ENCODE data around the gene FUT1.

The FUT1 gene

GRCh38 chr19:48746110-48746509, 6.3 kb downstream of the FUT1 start:
- no peaks in the 10 kb centered on the region for H4K20me1 ChIP-seq (ENCODE audit: insufficient read depth, low read length)
- no peak overlapping the region for H3K9ac ChIP-seq (ENCODE audit: low read length)
- H3K4me1 ChIP-seq (ENCODE audit: low read length): no peaks in the 10 kb centered on the region

GRCh38 chr19:48745208-48745995, 7.0 kb downstream of the FUT1 start:
- no peaks in the 10 kb centered on the region for H3K9me3 ChIP-seq (replicated peaks; ENCODE audit: insufficient read depth, low read length)
- H3F3A ChIP-seq (ENCODE audit: insufficient read depth, low read length): no peaks in the 10 kb centered on the region
- H3K36me3 ChIP-seq (replicated peaks; ENCODE audit: insufficient read depth, low read length): no peaks in the 10 kb centered on the region
- H3K4me1 ChIP-seq (ENCODE audit: low read length): no peaks in the 10 kb centered on the region
- no peak overlapping the region for H2AFZ ChIP-seq (ENCODE audit: low read length)
- H3K79me2 ChIP-seq (ENCODE audit: low read length): no peaks in the 10 kb centered on the region
- H3K4me2 ChIP-seq (ENCODE audit: low read depth, low read length): no peak overlapping the region
- H3K9ac ChIP-seq (ENCODE audit: low read length): no peak overlapping the region
- TF ChIP-seq EZH2phosphoT487 (IDR thresholded peaks at IDR 0.05; ENCODE audit: low read length): no peak
- no peak for TF ChIP-seq EZH2 (optimal IDR thresholded peaks at IDR 0.05; ENCODE audit: low read depth, low read length)
- TF ChIP-seq CTCF (IDR thresholded peaks at IDR 0.05; ENCODE audit: low read length): no peak
- H3K27ac ChIP-seq (ENCODE audit: low read length): no peak overlapping the region
- no peaks in the 10 kb centered on the region for H4K20me1 ChIP-seq (ENCODE audit: insufficient read depth, low read length)
- no peak overlapping the region for H3K4me3 ChIP-seq (ENCODE audit: low read length)
- peak; percentile 56 for DNase-seq
- no peaks in the 10 kb centered on the region for H3K9me2 ChIP-seq (replicated peaks; ENCODE audit: insufficient read depth, low read length)
- H3K27me3 ChIP-seq (replicated peaks; ENCODE audit: insufficient read depth, low read length): peaks cover 79% of the 10 kb centered on the region

More at GRCh38 chr19:48746110-48746509, 6.3 kb downstream of the FUT1 start:
- Histone ChIP-seq H3K9me2 (replicated peaks; ENCODE audit: insufficient read depth, low read length) (no peaks in the 10 kb centered on the region), H3K27me3 (replicated peaks; ENCODE audit: insufficient read depth, low read length) (peaks cover 79% of the 10 kb centered on the region), H3K4me2 (ENCODE audit: low read depth, low read length) (no peak overlapping the region), H3K36me3 (replicated peaks; ENCODE audit: insufficient read depth, low read length) (no peaks in the 10 kb centered on the region), H3K27ac (ENCODE audit: low read length) (no peak overlapping the region), H3K9me3 (replicated peaks; ENCODE audit: insufficient read depth, low read length) (no peaks in the 10 kb centered on the region), H3K79me2 (ENCODE audit: low read length) (no peaks in the 10 kb centered on the region), H3K4me3 (ENCODE audit: low read length) (no peak overlapping the region), H2AFZ (ENCODE audit: low read length) (no peak overlapping the region), H3F3A (ENCODE audit: insufficient read depth, low read length) (no peaks in the 10 kb centered on the region)
- TF ChIP-seq EZH2phosphoT487 (IDR thresholded peaks at IDR 0.05; ENCODE audit: low read length): no peak
- TF ChIP-seq EZH2 (optimal IDR thresholded peaks at IDR 0.05; ENCODE audit: low read depth, low read length): no peak
- no peak for TF ChIP-seq CTCF (IDR thresholded peaks at IDR 0.05; ENCODE audit: low read length)
- DNase-seq: no peak

- Histone ChIP-seq H2AFZ (ENCODE audit: low read length) (no peak overlapping the region), H3F3A (ENCODE audit: insufficient read depth, low read length) (no peaks in the 10 kb centered on the region), H3K36me3 (replicated peaks; ENCODE audit: insufficient read depth, low read length) (no peaks in the 10 kb centered on the region), H3K9me3 (replicated peaks; ENCODE audit: insufficient read depth, low read length) (no peaks in the 10 kb centered on the region), H3K79me2 (ENCODE audit: low read length) (no peaks in the 10 kb centered on the region), H3K4me1 (ENCODE audit: low read length) (no peaks in the 10 kb centered on the region), H3K27me3 (replicated peaks; ENCODE audit: insufficient read depth, low read length) (peaks cover 70% of the 10 kb centered on the region), H3K9me2 (replicated peaks; ENCODE audit: insufficient read depth, low read length) (no peaks in the 10 kb centered on the region), H3K4me3 (ENCODE audit: low read length) (no peak overlapping the region), H3K9ac (ENCODE audit: low read length) (no peak overlapping the region), H4K20me1 (ENCODE audit: insufficient read depth, low read length) (no peaks in the 10 kb centered on the region), H3K4me2 (ENCODE audit: low read depth, low read length) (no peak overlapping the region), H3K27ac (ENCODE audit: low read length) (no peak overlapping the region)
- TF ChIP-seq EZH2phosphoT487 (IDR thresholded peaks at IDR 0.05; ENCODE audit: low read length): no peak
- no peak for TF ChIP-seq EZH2 (optimal IDR thresholded peaks at IDR 0.05; ENCODE audit: low read depth, low read length)
- no peak for TF ChIP-seq CTCF (IDR thresholded peaks at IDR 0.05; ENCODE audit: low read length)
- no peak for DNase-seq
Observed at GRCh38 chr19:48742096-48742495, 10.3 kb downstream of the FUT1 start.
